ENCODE data around the gene LRRC27.

The LRRC27 gene

GRCh38 chr10:132362151-132362611, 30.2 kb downstream of the LRRC27 start:
- H3K4me1 Mint-ChIP-seq = peaks cover 9% of the 10 kb centered on the region
- ATAC-seq (no peak), DNase-seq (no peak)
- H3K4me3 Mint-ChIP-seq = no peak overlapping the region
- H3K27me3 Mint-ChIP-seq = peaks cover 6% of the 10 kb centered on the region
- H3K9me3 Mint-ChIP-seq = peaks cover 9% of the 10 kb centered on the region
- H3K27ac Mint-ChIP-seq = no peak overlapping the region
- H3K36me3 Mint-ChIP-seq (ENCODE audit: low read depth) = peaks cover 12% of the 10 kb centered on the region

GRCh38 chr10:132363376-132363775, 31.4 kb downstream of the LRRC27 start:
- Mint-ChIP-seq H3K4me3 (no peak overlapping the region), H3K9me3 (peaks cover 9% of the 10 kb centered on the region), H3K27me3 (peaks cover 6% of the 10 kb centered on the region), H3K27ac (no peak overlapping the region), H3K4me1 (peaks cover 9% of the 10 kb centered on the region), H3K36me3 (ENCODE audit: low read depth) (peaks cover 13% of the 10 kb centered on the region)
- DNase-seq (no peak), ATAC-seq (no peak)

GRCh38 chr10:132363921-132364593, 32.1 kb downstream of the LRRC27 start:
- peak; percentile 40 for DNase-seq
- Mint-ChIP-seq H3K36me3 (ENCODE audit: low read depth) (peaks cover 13% of the 10 kb centered on the region), H3K27me3 (peaks cover 6% of the 10 kb centered on the region), H3K4me3 (peak overlapping the region; percentile 19), H3K4me1 (peaks cover 9% of the 10 kb centered on the region), H3K27ac (peak overlapping the region; percentile 72), H3K9me3 (peaks cover 9% of the 10 kb centered on the region)
- ATAC-seq = peak; percentile 93

GRCh38 chr10:132364594-132364970, 32.6 kb downstream of the LRRC27 start:
- Mint-ChIP-seq H3K27ac (peak overlapping the region; percentile 72), H3K4me1 (peaks cover 9% of the 10 kb centered on the region), H3K36me3 (ENCODE audit: low read depth) (peaks cover 13% of the 10 kb centered on the region), H3K4me3 (peak overlapping the region; percentile 19), H3K9me3 (peaks cover 9% of the 10 kb centered on the region), H3K27me3 (peaks cover 6% of the 10 kb centered on the region)
- DNase-seq (peak; percentile 73), ATAC-seq (peak; percentile 68)

- peak overlapping the region; percentile 19 for H3K4me3 Mint-ChIP-seq
- H3K4me1 Mint-ChIP-seq = peaks cover 9% of the 10 kb centered on the region
- peaks cover 9% of the 10 kb centered on the region for H3K9me3 Mint-ChIP-seq
- DNase-seq (no peak), ATAC-seq (no peak)
- peaks cover 6% of the 10 kb centered on the region for H3K27me3 Mint-ChIP-seq
- peak overlapping the region; percentile 72 for H3K27ac Mint-ChIP-seq
- peaks cover 13% of the 10 kb centered on the region for H3K36me3 Mint-ChIP-seq (ENCODE audit: low read depth)
Measured at GRCh38 chr10:132365102-132365501, 33.1 kb downstream of the LRRC27 start.

- peaks cover 6% of the 10 kb centered on the region for H3K27me3 Mint-ChIP-seq
- no peak for DNase-seq
- H3K4me1 Mint-ChIP-seq = peaks cover 9% of the 10 kb centered on the region
Measured at GRCh38 chr10:132366006-132366405, 34.0 kb downstream of the LRRC27 start.

GRCh38 chr10:132366499-132366898, 34.5 kb downstream of the LRRC27 start:
- ATAC-seq = no peak

More at GRCh38 chr10:132366006-132366405, 34.0 kb downstream of the LRRC27 start:
- no peak overlapping the region for H3K27ac Mint-ChIP-seq
- H3K36me3 Mint-ChIP-seq (ENCODE audit: low read depth) = peaks cover 13% of the 10 kb centered on the region
- ATAC-seq = no peak
- H3K4me3 Mint-ChIP-seq = no peak overlapping the region
- H3K9me3 Mint-ChIP-seq = peaks cover 9% of the 10 kb centered on the region

GRCh38 chr10:132368391-132368790, 36.4 kb downstream of the LRRC27 start:
- DNase-seq (no peak), ATAC-seq (no peak)
- peaks cover 9% of the 10 kb centered on the region for H3K9me3 Mint-ChIP-seq
- H3K36me3 Mint-ChIP-seq (ENCODE audit: low read depth) = peaks cover 11% of the 10 kb centered on the region
- H3K4me3 Mint-ChIP-seq = no peak overlapping the region
- H3K4me1 Mint-ChIP-seq = peaks cover 13% of the 10 kb centered on the region
- no peak overlapping the region for H3K27ac Mint-ChIP-seq
- H3K27me3 Mint-ChIP-seq = peaks cover 8% of the 10 kb centered on the region

More at GRCh38 chr10:132366499-132366898, 34.5 kb downstream of the LRRC27 start:
- DNase-seq = no peak
- Mint-ChIP-seq H3K4me3 (no peak overlapping the region), H3K4me1 (peaks cover 9% of the 10 kb centered on the region), H3K36me3 (ENCODE audit: low read depth) (peaks cover 13% of the 10 kb centered on the region), H3K9me3 (peaks cover 9% of the 10 kb centered on the region), H3K27me3 (peaks cover 6% of the 10 kb centered on the region), H3K27ac (no peak overlapping the region)

GRCh38 chr10:132368881-132369635, 37.1 kb downstream of the LRRC27 start:
- H3K4me3 Mint-ChIP-seq = no peak overlapping the region
- H3K4me1 Mint-ChIP-seq = peaks cover 13% of the 10 kb centered on the region
- ATAC-seq (no peak), DNase-seq (no peak)
- H3K36me3 Mint-ChIP-seq (ENCODE audit: low read depth) = peaks cover 11% of the 10 kb centered on the region
- H3K27ac Mint-ChIP-seq = no peak overlapping the region
- H3K9me3 Mint-ChIP-seq = peaks cover 9% of the 10 kb centered on the region
- H3K27me3 Mint-ChIP-seq = peaks cover 8% of the 10 kb centered on the region

GRCh38 chr10:132369636-132370185, 37.7 kb downstream of the LRRC27 start:
- Mint-ChIP-seq H3K4me3 (no peak overlapping the region), H3K27ac (no peak overlapping the region), H3K27me3 (peaks cover 2% of the 10 kb centered on the region), H3K4me1 (peaks cover 7% of the 10 kb centered on the region), H3K36me3 (ENCODE audit: low read depth) (peaks cover 6% of the 10 kb centered on the region), H3K9me3 (peaks cover 2% of the 10 kb centered on the region)
- ATAC-seq = no peak
- DNase-seq = no peak

- H3K4me3 Mint-ChIP-seq = no peak overlapping the region
- no peaks in the 10 kb centered on the region for H3K9me3 Mint-ChIP-seq
- ATAC-seq = no peak
- no peak overlapping the region for H3K27ac Mint-ChIP-seq
- peaks cover 5% of the 10 kb centered on the region for H3K36me3 Mint-ChIP-seq (ENCODE audit: low read depth)
- DNase-seq = no peak
- H3K27me3 Mint-ChIP-seq = peaks cover 2% of the 10 kb centered on the region
- peaks cover 4% of the 10 kb centered on the region for H3K4me1 Mint-ChIP-seq
Measured at GRCh38 chr10:132370426-132371340, 38.7 kb downstream of the LRRC27 start.

- H3K27ac Mint-ChIP-seq = no peak overlapping the region
- no peak for DNase-seq
- peaks cover 5% of the 10 kb centered on the region for H3K36me3 Mint-ChIP-seq (ENCODE audit: low read depth)
- H3K4me3 Mint-ChIP-seq = no peak overlapping the region
- ATAC-seq = no peak
- peaks cover 4% of the 10 kb centered on the region for H3K4me1 Mint-ChIP-seq
- H3K9me3 Mint-ChIP-seq = no peaks in the 10 kb centered on the region
- H3K27me3 Mint-ChIP-seq = peaks cover 2% of the 10 kb centered on the region
Measured at GRCh38 chr10:132371641-132372081, 39.7 kb downstream of the LRRC27 start.

GRCh38 chr10:132372516-132373095, 40.6 kb downstream of the LRRC27 start:
- no peak overlapping the region for H3K27ac Mint-ChIP-seq
- peaks cover 4% of the 10 kb centered on the region for H3K4me1 Mint-ChIP-seq
- ATAC-seq = no peak
- no peaks in the 10 kb centered on the region for H3K9me3 Mint-ChIP-seq
- DNase-seq = no peak
- no peaks in the 10 kb centered on the region for H3K36me3 Mint-ChIP-seq (ENCODE audit: low read depth)
- no peak overlapping the region for H3K4me3 Mint-ChIP-seq
- peaks cover 2% of the 10 kb centered on the region for H3K27me3 Mint-ChIP-seq
